Measurements from ENCODE around the gene TM6SF1.

DNA sequence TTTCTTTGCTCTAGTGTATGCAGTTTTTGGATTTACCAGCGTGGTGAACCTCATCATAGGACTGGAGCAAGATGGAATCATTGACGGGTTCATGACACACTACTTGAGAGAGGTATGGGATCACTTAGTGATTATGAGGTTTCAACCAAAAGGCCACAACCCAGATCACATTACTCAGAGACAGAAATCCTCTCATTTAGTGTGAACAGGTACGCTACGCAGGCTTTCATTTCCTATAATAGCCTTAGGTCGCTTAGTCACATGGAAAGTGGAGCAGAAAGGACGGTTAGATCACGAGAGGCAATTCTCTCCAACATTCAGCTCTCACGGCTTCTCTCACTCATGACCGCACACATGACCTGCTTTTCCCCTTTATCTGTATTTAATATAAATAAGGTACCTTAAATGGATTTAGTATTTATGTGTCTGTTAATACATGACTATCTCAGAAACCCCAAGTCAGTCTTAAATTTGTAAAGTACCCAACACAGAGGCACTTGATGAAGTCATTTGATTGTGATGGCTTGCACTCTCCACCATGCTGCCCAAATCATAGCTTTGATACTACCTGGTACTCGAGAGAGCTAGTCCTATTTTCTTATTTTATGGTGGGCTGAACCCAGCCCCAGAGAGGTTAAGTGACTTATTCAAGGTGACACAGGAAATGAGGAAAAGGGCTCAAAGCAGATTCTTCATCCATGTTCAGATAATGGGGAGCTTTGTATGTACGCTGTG, 8.6 kb downstream of the TM6SF1 start:
- no peak for TF ChIP-seq POLR2AphosphoS5 (IDR thresholded peaks at IDR 0.05)
- TF ChIP-seq, protein P1, sequence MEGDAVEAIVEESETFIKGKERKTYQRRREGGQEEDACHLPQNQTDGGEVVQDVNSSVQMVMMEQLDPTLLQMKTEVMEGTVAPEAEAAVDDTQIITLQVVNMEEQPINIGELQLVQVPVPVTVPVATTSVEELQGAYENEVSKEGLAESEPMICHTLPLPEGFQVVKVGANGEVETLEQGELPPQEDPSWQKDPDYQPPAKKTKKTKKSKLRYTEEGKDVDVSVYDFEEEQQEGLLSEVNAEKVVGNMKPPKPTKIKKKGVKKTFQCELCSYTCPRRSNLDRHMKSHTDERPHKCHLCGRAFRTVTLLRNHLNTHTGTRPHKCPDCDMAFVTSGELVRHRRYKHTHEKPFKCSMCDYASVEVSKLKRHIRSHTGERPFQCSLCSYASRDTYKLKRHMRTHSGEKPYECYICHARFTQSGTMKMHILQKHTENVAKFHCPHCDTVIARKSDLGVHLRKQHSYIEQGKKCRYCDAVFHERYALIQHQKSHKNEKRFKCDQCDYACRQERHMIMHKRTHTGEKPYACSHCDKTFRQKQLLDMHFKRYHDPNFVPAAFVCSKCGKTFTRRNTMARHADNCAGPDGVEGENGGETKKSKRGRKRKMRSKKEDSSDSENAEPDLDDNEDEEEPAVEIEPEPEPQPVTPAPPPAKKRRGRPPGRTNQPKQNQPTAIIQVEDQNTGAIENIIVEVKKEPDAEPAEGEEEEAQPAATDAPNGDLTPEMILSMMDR (IDR thresholded peaks at IDR 0.05 in 8 of 11, conservative IDR thresholded peaks at IDR 0.05 in 3 of 11) = no peak
- no peak for TF ChIP-seq POLR2A (IDR thresholded peaks at IDR 0.05)

Data from spleen (tissue), 7 donors.